GM12892 (cell line): ENCODE data around the gene MRGPRD.

Experiments
- POLR2A ChIP-seq: IDR thresholded peaks from 2 replicates; pipeline ENCODE4 v1.6.1; 2011; ENCODE audit warnings: low read depth, low read length, control low read depth
- POLR2AphosphoS5 ChIP-seq: IDR thresholded peaks from 2 replicates; pipeline ENCODE4 v1.6.1; 2011; ENCODE audit warnings: low read depth, low read length, control low read depth
- TAF1 ChIP-seq: IDR thresholded peaks from 2 replicates; pipeline ENCODE4 v1.6.1; 2011; ENCODE audit warnings: low read depth, mild to moderate bottlenecking, control low read depth, low read length, borderline replicate concordance

DNA sequence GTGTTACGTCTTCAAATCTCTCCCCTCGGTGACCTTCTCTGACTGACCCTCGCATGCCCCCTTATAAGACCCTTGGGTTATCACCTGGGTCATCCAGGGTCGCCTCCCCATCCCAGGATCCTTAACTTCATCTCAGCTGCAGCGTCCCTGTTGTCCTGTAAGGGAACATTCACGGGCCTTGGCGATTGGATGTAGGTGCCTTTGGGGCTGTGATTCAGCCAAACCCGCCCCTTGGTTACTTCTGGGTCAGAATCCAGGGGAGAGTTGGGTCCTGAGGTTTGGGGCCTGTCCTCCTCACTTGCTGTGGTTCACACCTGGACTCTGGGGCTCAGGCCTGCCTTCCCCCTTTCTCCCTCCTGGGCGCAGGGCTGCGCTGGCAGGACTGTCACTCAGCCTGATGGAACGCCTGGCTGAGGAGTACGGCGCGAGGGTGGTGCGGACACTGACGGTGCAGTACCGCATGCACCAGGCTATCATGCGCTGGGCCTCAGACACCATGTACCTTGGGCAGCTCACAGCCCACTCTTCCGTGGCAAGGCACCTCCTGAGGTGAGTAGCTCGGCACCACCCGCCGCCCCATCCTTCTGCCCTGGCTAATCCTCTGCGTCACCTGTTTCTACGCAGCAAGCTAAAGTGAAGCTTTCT lies 47.7 kb downstream of the MRGPRD start:
- TF ChIP-seq POLR2AphosphoS5 (no peak), POLR2A (no peak), TAF1 (no peak)
